Measurements from ENCODE around the gene PFDN6.
"Not testable (repeated sequence)": the region's sequence is repeated elsewhere in the genome, so short reads cannot be mapped to it uniquely, and the experiment has no call there.

The PFDN6 gene

GRCh38 chr6:33288921-33289783, at the start of gene PFDN6, which contains the start of gene WDR46:
TSS of gene PFDN6 (plus strand) at chr6:33289601. CDS start at chr6:33289857, 256 bp downstream.
TSS of gene WDR46 (minus strand) at chr6:33289239. CDS start at chr6:33289170, 69 bp downstream.
- DNase-seq, result peak; percentile 86

DNA sequence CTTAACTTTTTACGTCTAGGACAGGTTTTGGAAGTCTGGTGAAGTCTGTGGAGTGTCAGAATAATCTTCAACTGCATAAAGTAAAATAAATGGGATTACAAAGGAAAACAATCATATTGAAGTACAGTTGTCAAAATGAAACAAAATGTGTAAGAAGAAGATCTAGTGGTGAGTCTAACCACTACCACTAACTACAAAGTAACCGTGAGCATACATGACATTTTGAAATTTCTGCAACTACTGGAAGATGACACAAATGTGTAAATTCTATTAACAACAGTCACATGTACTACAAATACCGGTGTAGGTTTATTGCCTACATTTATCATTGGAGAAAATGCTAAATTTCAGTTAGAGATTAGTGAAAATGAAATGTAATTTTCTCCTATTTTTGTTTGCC, 47.4 kb upstream of the PFDN6 start:
- DNase-seq, result no peak

DNA sequence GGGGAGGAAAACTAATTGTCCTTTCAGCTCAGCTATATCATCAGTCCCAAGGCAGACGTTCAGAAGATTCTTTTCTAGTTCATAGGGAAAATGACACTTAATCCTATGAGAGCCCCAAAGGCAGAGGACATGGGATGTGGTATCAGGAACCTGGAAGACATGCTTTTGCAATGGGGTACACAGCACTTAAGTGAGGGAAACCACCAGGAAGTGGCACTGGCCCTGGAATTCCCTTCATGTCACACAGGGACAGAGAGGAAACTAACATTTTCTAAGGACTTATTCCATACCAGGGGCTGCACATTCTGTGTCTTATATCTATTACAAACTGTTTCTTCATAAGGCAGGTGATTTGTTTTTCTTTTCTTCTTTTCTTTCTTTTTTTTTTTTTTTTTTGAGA, 45.9 kb upstream of the PFDN6 start:
- DNase-seq, result no peak

- peak; percentile 93 for DNase-seq
Observed at GRCh38 chr6:33247977-33248642, 41.3 kb upstream of the PFDN6 start.

DNA sequence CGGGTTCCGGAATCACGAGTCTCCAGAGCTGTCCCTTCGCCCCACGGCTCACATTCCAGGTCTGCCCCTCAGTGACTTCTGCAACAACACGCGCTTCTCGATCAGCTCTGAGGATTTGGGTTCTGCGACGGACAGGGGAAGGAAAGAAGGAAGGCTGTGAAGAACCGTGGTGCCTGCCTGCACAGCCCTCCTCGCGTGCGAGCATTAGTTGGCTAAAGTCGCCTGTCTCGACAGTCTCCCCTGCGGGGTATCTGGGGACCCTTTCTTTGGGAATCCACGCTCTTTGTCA, 40.8 kb upstream of the PFDN6 start:
- DNase-seq, result no peak

DNA sequence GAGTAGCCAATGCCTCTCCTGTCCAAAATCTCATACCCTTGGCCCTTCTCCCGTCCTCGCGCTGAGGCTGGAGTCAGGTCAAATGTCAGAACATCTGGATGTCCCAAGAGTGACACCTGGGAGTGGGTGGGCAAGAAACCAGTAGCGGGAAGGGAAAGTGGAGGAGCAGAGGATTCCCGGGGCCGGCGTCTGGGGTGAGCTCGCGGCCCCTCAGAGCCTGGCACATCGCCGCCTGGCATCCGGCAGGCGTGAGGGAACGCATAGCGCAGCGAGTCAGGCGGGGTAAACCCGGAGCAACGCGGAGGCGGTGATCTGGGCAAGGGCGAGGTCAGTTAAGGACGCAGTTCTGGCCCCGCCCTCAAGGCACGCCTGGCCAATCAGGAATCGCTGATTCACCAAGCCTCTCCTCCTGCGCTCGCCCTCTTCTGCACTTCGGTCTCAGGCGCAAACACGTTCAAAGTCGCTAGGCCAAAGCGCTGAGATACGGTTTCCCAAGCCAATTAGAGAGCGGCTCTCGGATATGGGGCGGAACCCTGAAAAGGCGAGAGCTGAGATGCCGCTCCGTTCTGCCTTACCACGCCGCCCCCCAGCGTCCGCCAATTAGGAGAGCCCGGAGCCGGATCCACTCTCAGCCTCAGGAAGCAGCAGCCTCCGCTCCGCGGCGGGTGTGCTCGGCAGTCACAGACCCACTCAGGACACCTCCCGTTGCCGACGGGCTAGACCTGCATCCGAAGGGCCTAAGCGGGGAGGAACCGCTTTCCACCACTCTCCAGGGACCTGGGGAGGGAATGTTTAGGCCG, 40.3 kb upstream of the PFDN6 start:
- DNase-seq, result peak; percentile 97

DNA sequence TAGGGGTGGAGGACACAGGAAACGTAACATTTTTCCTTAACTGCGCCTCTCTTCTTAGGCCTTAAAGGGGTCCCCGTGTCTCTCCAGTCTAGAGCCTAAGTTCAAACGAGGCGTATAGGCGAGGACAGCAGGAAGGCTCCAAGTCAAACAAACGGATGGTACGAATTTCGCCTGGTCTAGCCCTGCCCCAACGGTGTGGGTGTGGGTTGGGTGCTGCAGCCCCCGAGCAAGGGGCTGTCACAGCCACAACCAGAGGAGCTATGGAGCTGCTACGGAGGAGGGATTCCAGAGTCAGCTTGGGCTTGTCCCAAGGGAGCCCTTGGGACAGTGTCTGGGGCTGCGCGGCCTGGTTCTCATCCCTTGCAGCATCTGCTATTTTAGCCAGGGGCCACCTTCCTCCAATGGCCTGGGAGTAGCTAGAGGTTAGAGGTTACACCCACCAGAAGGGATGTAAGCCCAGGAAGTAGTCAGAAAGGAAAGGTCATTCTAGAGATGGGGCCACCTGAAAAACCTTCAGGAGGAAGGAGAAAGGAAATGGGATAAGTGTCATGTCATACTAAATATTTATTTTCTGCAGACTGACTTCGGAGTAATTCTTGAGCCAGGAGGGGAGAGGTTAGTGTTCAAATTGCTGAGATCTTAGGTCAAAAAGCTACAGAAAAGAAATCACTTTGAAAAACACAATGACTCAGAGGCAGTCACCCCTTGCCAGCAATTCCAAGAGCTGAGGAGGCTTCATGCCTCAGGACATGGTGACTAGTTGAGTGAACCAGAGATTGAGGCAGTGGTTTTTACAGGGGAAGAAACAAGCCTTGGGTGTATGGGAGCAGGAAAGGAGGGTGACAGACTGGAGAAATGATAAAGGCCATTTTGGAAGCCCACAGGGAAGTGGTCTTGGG, 39.4 kb upstream of the PFDN6 start:
- no peak for DNase-seq

DNA sequence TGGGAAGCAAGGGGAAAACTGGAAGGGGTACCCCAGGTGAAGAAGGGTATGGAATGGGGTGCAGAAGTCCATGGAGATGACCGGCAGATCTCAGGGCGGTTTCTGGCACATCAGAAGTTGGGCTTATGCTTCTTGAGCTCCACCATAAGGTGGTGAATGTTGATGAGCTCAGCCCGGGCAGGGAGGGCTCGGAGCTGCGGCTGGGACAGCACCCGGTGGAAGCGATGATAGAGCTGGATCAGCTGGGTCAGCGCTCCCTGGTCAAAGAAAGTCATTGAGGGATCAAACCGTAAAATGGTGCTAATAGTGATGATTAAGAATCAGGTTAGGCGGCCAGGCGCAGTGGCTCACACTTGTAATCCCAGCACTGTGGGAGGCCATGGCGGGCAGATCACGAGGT, 38.7 kb upstream of the PFDN6 start:
- no peak for DNase-seq

GRCh38 chr6:33251395-33252012, 37.9 kb upstream of the PFDN6 start:
- no peak for DNase-seq

DNA sequence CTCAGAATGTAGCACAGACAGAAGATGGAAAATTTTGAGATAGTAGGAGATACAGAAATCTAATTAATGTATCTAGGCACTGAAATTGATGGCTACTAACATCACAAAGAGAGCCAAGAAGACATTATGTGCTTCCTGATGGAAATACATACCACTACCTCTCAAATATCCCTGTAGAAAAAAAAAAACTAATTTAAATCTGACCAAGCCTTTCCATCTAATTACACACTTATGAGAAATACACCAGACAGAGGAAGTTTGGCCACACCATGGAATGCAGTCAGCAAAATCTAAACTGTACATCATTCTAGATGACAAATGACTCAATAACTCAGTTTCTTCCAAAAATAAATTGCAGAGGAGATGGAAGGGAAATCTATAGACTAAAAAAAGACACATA, 36.6 kb upstream of the PFDN6 start:
- DNase-seq, result no peak

DNA sequence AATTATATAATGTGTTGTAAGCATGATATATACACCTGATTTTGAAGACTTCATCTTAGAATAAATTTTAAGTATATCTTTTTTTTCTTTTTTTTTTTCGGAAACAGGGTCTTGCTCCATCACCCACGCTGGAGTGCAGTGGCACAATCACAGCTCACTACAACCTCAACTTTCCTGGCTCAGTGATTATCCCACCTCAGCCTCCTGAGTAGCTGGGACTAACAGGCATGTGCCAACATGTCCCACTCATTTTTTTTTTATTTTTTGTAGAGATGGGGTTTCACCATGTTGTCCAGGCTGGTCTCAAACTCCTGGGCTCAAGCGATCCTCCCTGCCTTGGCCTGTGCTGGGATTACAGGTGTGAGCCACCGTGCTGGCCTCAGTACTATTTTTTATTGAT, 34.8 kb upstream of the PFDN6 start:
- DNase-seq, result no peak

GRCh38 chr6:33259032-33259431, 30.4 kb upstream of the PFDN6 start:
- DNase-seq, result no peak

DNA sequence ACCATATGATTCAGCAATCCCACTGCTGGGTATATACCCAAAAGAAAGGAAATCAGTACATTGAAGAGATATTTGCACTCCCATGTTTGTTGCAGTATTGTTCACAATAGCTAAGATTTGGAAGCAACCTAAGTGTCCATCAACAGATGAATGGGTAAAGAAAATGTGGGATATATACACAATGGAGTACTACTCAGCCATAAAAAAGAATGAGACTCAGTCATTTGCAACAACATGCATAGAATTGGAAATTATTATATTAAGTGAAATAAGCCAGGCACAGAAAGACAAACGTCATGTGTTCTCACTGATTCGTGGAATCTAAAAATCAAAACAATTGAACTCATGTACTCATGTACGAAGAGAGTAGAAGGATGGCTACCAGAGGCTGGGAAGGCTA, 26.9 kb upstream of the PFDN6 start:
- not testable (repeated sequence) for DNase-seq

- no peak for DNase-seq
Observed at GRCh38 chr6:33264015-33264414, 25.4 kb upstream of the PFDN6 start.

DNA sequence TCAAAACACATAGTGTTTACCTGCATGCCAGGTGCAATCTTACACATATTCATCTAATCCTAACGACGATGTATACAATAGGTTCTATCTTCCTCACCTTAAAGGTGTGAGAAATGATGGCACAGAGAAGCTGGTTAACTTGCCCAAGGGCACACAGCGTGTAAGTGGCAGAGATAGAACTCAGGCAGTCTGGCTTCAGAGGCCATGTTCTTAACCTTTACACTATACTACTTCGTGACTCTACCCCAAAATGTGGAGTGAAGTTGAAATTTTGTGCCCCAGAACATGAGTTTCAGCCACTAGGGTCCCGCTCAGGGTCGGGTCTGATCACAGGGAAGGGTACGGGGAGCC, 18.3 kb upstream of the PFDN6 start:
- no peak for DNase-seq

- DNase-seq, result peak; percentile 91
Observed at GRCh38 chr6:33271468-33272274, 17.7 kb upstream of the PFDN6 start, which contains the start of the genes RPS18 and VPS52. TSS of gene RPS18 (plus strand) at chr6:33272075. CDS start at chr6:33272120, 45 bp downstream. TSS of gene VPS52 (minus strand) at chr6:33271876. CDS start at chr6:33271675, 201 bp downstream.

DNA sequence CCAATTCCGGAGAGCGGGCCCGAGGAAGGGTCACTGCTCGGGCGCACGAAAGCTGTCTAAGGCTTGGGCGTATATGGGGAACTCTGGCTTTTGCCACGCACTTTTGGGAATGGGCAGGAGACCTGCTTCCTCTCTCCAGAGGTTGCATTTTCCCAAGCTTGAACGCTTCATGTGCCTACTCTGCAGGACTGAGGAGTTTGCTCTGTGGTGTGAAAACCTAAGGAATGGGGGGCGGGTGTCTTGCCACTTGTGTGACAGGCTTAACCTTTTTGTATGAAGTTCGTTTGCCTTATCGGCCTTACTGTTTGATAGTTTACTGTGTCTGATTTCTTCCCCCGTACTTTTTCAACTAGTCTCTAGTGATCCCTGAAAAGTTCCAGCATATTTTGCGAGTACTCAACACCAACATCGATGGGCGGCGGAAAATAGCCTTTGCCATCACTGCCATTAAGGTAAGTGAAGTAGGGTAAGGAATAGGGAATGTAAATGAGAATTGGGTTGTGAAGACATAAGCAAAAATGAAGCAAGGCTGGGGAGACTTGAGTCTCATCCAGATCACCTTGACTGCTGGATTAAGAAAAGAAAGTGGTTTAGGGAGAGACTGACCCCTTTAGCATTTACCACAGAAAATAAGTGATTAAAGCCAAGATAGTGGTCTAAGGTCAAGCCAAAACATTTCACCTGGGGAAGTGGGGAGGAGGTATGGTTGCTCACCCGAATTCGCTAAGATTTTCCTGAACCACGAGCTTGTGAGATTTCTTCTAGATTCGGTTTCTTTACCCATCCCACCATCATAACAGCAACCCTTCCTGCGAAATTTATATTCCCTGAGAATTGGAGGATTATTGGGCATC, 16.9 kb upstream of the PFDN6 start:
- no peak for DNase-seq

- DNase-seq, result no peak
Observed at GRCh38 chr6:33273129-33273923, 16.1 kb upstream of the PFDN6 start.
